ENCODE data around the gene NLN.

GRCh38 chr5:65796269-65796668, 74.3 kb downstream of the NLN start:
- TF ChIP-seq CTCF (conservative IDR thresholded peaks at IDR 0.05) (no peak), ZFX (IDR thresholded peaks at IDR 0.05) (no peak)
